Stimulated activated effector memory CD8-positive, alpha-beta T cell treated with anti-CD3 and anti-CD28 coated beads, Interleukin-12 subunit alpha, Interleukin-12 subunit beta, amount 100 ng/mL, for 72 hours (primary cell): ENCODE results near the gene IL17C.
"Not testable (repeated sequence)": the region's sequence is repeated elsewhere in the genome, so short reads cannot be mapped to it uniquely, and the experiment has no call there.

Source experiments
- ATAC-seq: fragments of 150-1000 bp; cut with Tn5 transposase; 2 replicates; pipeline ENCODE4 v1.10.0; 2021
- DNase-seq, 2 donors: peaks; one replicate each; pipeline ENCODE4 v3.0.0; 2021 to 2022; ENCODE audit warnings: low spot score in 2 of 2
- H3K27ac Mint-ChIP-seq: one replicate; pipeline ENCODE4 v1.8.0; 2022; ENCODE audit warnings: mild to moderate bottlenecking, mixed read lengths
- H3K36me3 Mint-ChIP-seq: one replicate; pipeline ENCODE4 v1.8.0; 2022; ENCODE audit warnings: mild to moderate bottlenecking, mixed read lengths
- H3K4me1 Mint-ChIP-seq: one replicate; pipeline ENCODE4 v1.8.0; 2022; ENCODE audit warnings: mixed read lengths
- H3K4me3 Mint-ChIP-seq: one replicate; pipeline ENCODE4 v1.8.0; 2022; ENCODE audit warnings: mild to moderate bottlenecking, mixed read lengths
- H3K9me3 Mint-ChIP-seq: one replicate; pipeline ENCODE4 v1.8.0; 2022; ENCODE audit warnings: mixed read lengths

IL17C gene

GRCh38 chr16:88669493-88669892 is 31.1 kb downstream of the IL17C start:
- not testable (repeated sequence) for H3K9me3 Mint-ChIP-seq, H3K27ac Mint-ChIP-seq, H3K4me3 Mint-ChIP-seq, H3K4me1 Mint-ChIP-seq, DNase-seq, ATAC-seq
- peaks cover 11% of the 10 kb centered on the region for H3K36me3 Mint-ChIP-seq

GRCh38 chr16:88669980-88670379 is 31.6 kb downstream of the IL17C start:
- H3K27ac Mint-ChIP-seq = no peak overlapping the region
- ATAC-seq = no peak
- no peaks in the 10 kb centered on the region for H3K4me1 Mint-ChIP-seq
- no peak overlapping the region for H3K4me3 Mint-ChIP-seq
- H3K36me3 Mint-ChIP-seq = peaks cover 11% of the 10 kb centered on the region
- DNase-seq = no peak
- no peaks in the 10 kb centered on the region for H3K9me3 Mint-ChIP-seq

- ATAC-seq = no peak
- Mint-ChIP-seq H3K4me1 (no peaks in the 10 kb centered on the region), H3K27ac (no peak overlapping the region), H3K9me3 (no peaks in the 10 kb centered on the region), H3K36me3 (peaks cover 11% of the 10 kb centered on the region), H3K4me3 (no peak overlapping the region)
- no peak for DNase-seq
Observed at GRCh38 chr16:88671806-88672205, 33.4 kb downstream of the IL17C start.

GRCh38 chr16:88672776-88673175 is 34.4 kb downstream of the IL17C start:
- DNase-seq (no peak), ATAC-seq (no peak)
- no peak overlapping the region for H3K4me3 Mint-ChIP-seq
- peaks cover 15% of the 10 kb centered on the region for H3K36me3 Mint-ChIP-seq
- H3K4me1 Mint-ChIP-seq = no peaks in the 10 kb centered on the region
- no peaks in the 10 kb centered on the region for H3K9me3 Mint-ChIP-seq
- no peak overlapping the region for H3K27ac Mint-ChIP-seq

- DNase-seq (no peak), ATAC-seq (peak; percentile 36)
- Mint-ChIP-seq H3K4me3 (no peak overlapping the region), H3K4me1 (no peaks in the 10 kb centered on the region), H3K9me3 (no peaks in the 10 kb centered on the region), H3K27ac (peak overlapping the region; percentile 56), H3K36me3 (peaks cover 20% of the 10 kb centered on the region)
Observed at GRCh38 chr16:88673716-88674379, 35.5 kb downstream of the IL17C start.

GRCh38 chr16:88676502-88677242 is 38.3 kb downstream of the IL17C start:
- ATAC-seq (no peak), DNase-seq (no peak)
- Mint-ChIP-seq H3K4me1 (peaks cover 10% of the 10 kb centered on the region), H3K27ac (no peak overlapping the region), H3K4me3 (no peak overlapping the region), H3K9me3 (no peaks in the 10 kb centered on the region), H3K36me3 (peaks cover 33% of the 10 kb centered on the region)

- Mint-ChIP-seq H3K36me3 (peaks cover 33% of the 10 kb centered on the region), H3K27ac (no peak overlapping the region), H3K4me1 (peaks cover 21% of the 10 kb centered on the region), H3K4me3 (no peak overlapping the region), H3K9me3 (no peaks in the 10 kb centered on the region)
- no peak for DNase-seq
- ATAC-seq = no peak
Observed at GRCh38 chr16:88677721-88678120, 39.3 kb downstream of the IL17C start.

GRCh38 chr16:88678224-88678979 is 40.0 kb downstream of the IL17C start:
- DNase-seq (no peak), ATAC-seq (no peak)
- Mint-ChIP-seq H3K27ac (no peak overlapping the region), H3K4me3 (no peak overlapping the region), H3K36me3 (peaks cover 33% of the 10 kb centered on the region), H3K4me1 (peaks cover 21% of the 10 kb centered on the region), H3K9me3 (no peaks in the 10 kb centered on the region)

- DNase-seq (no peak), ATAC-seq (no peak)
- peaks cover 33% of the 10 kb centered on the region for H3K36me3 Mint-ChIP-seq
- H3K9me3 Mint-ChIP-seq = no peaks in the 10 kb centered on the region
- H3K27ac Mint-ChIP-seq = peak overlapping the region; percentile 94
- peak overlapping the region; percentile 69 for H3K4me3 Mint-ChIP-seq
- H3K4me1 Mint-ChIP-seq = peaks cover 40% of the 10 kb centered on the region
Observed at GRCh38 chr16:88680554-88681083, 42.2 kb downstream of the IL17C start.

GRCh38 chr16:88681084-88681680 is 42.8 kb downstream of the IL17C start:
- DNase-seq (no peak), ATAC-seq (no peak)
- Mint-ChIP-seq H3K36me3 (peaks cover 33% of the 10 kb centered on the region), H3K9me3 (no peaks in the 10 kb centered on the region), H3K4me3 (peak overlapping the region; percentile 69), H3K4me1 (peaks cover 40% of the 10 kb centered on the region), H3K27ac (peak overlapping the region; percentile 94)

- peaks cover 40% of the 10 kb centered on the region for H3K4me1 Mint-ChIP-seq
- DNase-seq = peak in 1 of 2 donors; percentile 74
Observed at GRCh38 chr16:88681709-88682451, 43.5 kb downstream of the IL17C start.

GRCh38 chr16:88684569-88685155 is 46.3 kb downstream of the IL17C start:
- Mint-ChIP-seq H3K4me1 (peaks cover 40% of the 10 kb centered on the region), H3K27ac (no peak overlapping the region), H3K9me3 (no peaks in the 10 kb centered on the region), H3K4me3 (peak overlapping the region; percentile 69), H3K36me3 (peaks cover 14% of the 10 kb centered on the region)
- DNase-seq = no peak
- no peak for ATAC-seq

More at GRCh38 chr16:88681709-88682451, 43.5 kb downstream of the IL17C start:
- H3K9me3 Mint-ChIP-seq = no peaks in the 10 kb centered on the region
- peak overlapping the region; percentile 94 for H3K27ac Mint-ChIP-seq
- H3K4me3 Mint-ChIP-seq = peak overlapping the region; percentile 69
- H3K36me3 Mint-ChIP-seq = peaks cover 33% of the 10 kb centered on the region
- peak; percentile 83 for ATAC-seq

GRCh38 chr16:88685156-88686061 is 47.0 kb downstream of the IL17C start:
- DNase-seq = peak in 1 of 2 donors; percentile 73
- Mint-ChIP-seq H3K4me1 (peaks cover 42% of the 10 kb centered on the region), H3K9me3 (no peaks in the 10 kb centered on the region), H3K36me3 (peaks cover 6% of the 10 kb centered on the region), H3K4me3 (peak overlapping the region; percentile 69), H3K27ac (no peak overlapping the region)
- peak; percentile 33 for ATAC-seq
